ENCODE measurements around the gene GJD2.

GJD2 gene

GRCh38 chr15:34724481-34724880 lies 30.3 kb downstream of the GJD2 start:
- no peak for DNase-seq (ENCODE audit: low read depth)

- no peak for DNase-seq (ENCODE audit: low read depth)
Observed at GRCh38 chr15:34722439-34722836, 32.4 kb downstream of the GJD2 start.

GRCh38 chr15:34721802-34722438 lies 32.9 kb downstream of the GJD2 start:
- no peak for DNase-seq (ENCODE audit: low read depth)

- DNase-seq (ENCODE audit: low read depth), result no peak
Observed at GRCh38 chr15:34721157-34721801, 33.5 kb downstream of the GJD2 start.

GRCh38 chr15:34719695-34720094 lies 35.1 kb downstream of the GJD2 start:
- DNase-seq (ENCODE audit: low read depth), result no peak

- DNase-seq (ENCODE audit: low read depth), result no peak
Observed at GRCh38 chr15:34718681-34719665, 35.8 kb downstream of the GJD2 start.

- DNase-seq (ENCODE audit: low read depth), result no peak
Observed at GRCh38 chr15:34717729-34718128, 37.1 kb downstream of the GJD2 start.

GRCh38 chr15:34716111-34716510 lies 38.7 kb downstream of the GJD2 start:
- no peak for DNase-seq (ENCODE audit: low read depth)

- no peak for DNase-seq (ENCODE audit: low read depth)
Observed at GRCh38 chr15:34714476-34715121, 40.2 kb downstream of the GJD2 start.

- no peak for DNase-seq (ENCODE audit: low read depth)
Observed at GRCh38 chr15:34713635-34714034, 41.2 kb downstream of the GJD2 start.

GRCh38 chr15:34709866-34710265 lies 44.9 kb downstream of the GJD2 start:
- no peak for DNase-seq (ENCODE audit: low read depth)

- no peak for DNase-seq (ENCODE audit: low read depth)
Observed at GRCh38 chr15:34708422-34708821, 46.4 kb downstream of the GJD2 start.

GRCh38 chr15:34701536-34701935 lies 53.3 kb downstream of the GJD2 start:
- DNase-seq (ENCODE audit: low read depth), result no peak

Measured in HS-27A (cell line).